Keratinocyte (primary cell): ENCODE data around the gene STRADA.

ENCODE experiments used
- CTCF ChIP-seq, 3 experiments: IDR thresholded peaks in 1 of 3; conservative IDR thresholded peaks in 1 of 3; optimal IDR thresholded peaks in 1 of 3; 2 replicates in 2 of 3; 3 replicates in 1 of 3; pipeline versions ENCODE3 to v1.5.1; 2011; ENCODE audit warnings: low read length in 3 of 3, mild to moderate bottlenecking in 3 of 3, moderate library complexity in 2 of 3, control low read depth in 1 of 3, inconsistent platforms in 1 of 3; ENCODE audit not compliant: insufficient read depth in 2 of 3; ENCODE audit errors: extremely low read depth in 1 of 3
- EZH2 ChIP-seq: IDR thresholded peaks from one replicate; pipeline ENCODE4 v1.6.1; 2012; ENCODE audit warnings: inconsistent platforms, mild to moderate bottlenecking, low read length, moderate library complexity

- TF ChIP-seq CTCF (optimal IDR thresholded peaks at IDR 0.05 in 1 of 3, IDR thresholded peaks at IDR 0.05 in 1 of 3, conservative IDR thresholded peaks at IDR 0.05 in 1 of 3; ENCODE audit: extremely low read depth in 1 of 3, insufficient read depth in 2 of 3, low read length in 3 of 3) (no peak), EZH2 (no peak)
Observed at GRCh38 chr17:63718988-63719387, 22.6 kb downstream of the STRADA start.
